Measurements from ENCODE around the gene ADA.

ADA gene

DNA sequence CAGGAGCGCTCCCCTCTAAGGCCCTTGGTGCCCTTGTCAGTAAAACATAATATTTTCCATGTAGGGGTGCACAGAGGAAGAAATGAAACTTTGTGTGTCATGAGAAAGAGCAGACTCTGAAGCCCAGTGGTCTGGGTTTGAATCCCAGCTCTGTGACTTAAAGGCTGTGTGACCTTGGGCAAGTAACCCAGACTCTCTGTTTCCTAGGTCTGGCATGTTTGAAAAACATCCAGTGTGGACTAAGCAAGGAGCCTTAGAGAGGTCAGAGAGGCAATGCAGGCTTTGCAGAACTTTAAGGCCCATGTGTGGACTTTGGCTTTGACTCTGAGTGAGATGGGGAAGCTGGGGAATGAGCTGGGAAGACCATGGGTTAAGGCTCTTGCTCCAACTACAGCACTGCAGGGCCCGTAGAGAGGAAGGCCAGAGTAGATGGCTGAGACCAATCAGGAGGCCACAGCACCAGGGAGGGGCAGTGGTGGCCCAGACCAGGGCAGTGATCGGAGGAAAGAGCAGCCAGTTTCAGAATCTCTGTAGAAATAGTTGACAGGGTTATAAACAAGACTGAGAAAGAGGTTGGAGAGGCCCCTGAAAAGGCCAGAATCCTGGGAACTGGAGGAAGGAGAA, 18.2 kb downstream of the ADA start:
- Histone ChIP-seq H3K9ac (ENCODE audit: low read depth, low read length) (no peak overlapping the region), H3K27ac (ENCODE audit: low read depth, low read length) (no peak overlapping the region), H3K4me1 (ENCODE audit: control insufficient read depth, insufficient read depth, low read length) (no peaks in the 10 kb centered on the region), H3K9me3 (ENCODE audit: control insufficient read depth, insufficient read depth, low read length) (no peaks in the 10 kb centered on the region), H3K4me3 (ENCODE audit: low read depth, low read length) (no peak overlapping the region), H3K36me3 (ENCODE audit: control insufficient read depth, insufficient read depth, low read length) (peaks cover 5% of the 10 kb centered on the region; the same call in 1 of the 2 replicates), H3K27me3 (ENCODE audit: control insufficient read depth, insufficient read depth, low read length) (no peaks in the 10 kb centered on the region)

DNA sequence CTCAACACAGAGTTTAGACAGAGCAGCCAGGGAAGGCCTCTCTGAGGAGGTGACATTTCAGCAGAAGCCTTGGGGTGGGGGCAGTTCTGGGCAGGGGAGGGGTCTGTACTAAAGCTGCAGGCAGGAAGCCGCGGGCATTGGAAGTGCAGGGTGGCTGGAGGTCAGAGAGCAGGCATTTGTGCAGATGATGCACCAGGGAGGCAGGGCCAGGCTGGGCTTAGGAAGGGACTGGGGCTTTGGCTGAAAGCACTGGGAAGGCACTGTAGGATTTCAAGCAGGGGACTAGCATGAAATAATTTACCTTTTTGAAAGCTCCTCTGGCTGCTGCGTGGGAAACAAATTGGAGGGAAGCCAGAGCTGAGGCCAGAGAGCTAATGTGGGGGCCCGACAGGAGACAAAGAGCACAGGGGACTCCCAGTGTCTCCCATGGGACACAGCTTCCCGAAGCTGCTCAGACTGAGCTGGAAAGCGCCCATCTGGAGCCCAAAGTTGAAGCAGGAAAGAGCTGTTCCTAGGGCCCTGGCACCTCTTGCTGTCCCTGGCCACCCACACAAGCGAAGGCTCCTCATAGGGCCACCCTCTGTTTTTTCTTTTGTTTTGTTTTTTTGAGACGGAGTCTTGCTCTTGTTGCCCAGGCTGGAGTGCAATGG, 19.3 kb downstream of the ADA start:
- no peak overlapping the region for H3K9ac ChIP-seq (ENCODE audit: low read depth, low read length)
- H3K4me3 ChIP-seq (ENCODE audit: low read depth, low read length): no peak overlapping the region
- H3K27ac ChIP-seq (ENCODE audit: low read depth, low read length): no peak overlapping the region

DNA sequence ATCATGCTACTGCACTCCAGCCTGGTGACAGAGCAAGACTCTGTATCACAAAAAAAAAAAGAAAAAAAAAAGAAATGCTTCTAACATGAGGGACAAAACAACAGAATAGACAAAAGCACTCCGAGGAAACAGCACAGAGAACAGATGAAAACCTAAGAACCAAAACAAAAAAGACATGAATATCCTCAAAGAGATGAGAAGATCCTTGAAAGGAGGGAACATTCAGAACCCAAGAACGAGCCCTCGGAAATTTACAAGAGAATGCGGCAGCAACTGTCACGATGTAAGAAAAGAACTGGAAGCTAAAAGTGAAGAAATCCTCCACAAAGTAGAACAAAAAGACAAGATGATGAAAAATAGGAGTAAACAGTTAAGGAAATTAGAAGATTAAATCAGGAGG, 21.2 kb downstream of the ADA start:
- Histone ChIP-seq H3K27ac (ENCODE audit: low read depth, low read length) (no peak overlapping the region), H3K9me3 (ENCODE audit: control insufficient read depth, insufficient read depth, low read length) (no peaks in the 10 kb centered on the region), H3K36me3 (ENCODE audit: control insufficient read depth, insufficient read depth, low read length) (peaks cover 5% of the 10 kb centered on the region; the same call in 1 of the 2 replicates), H3K4me1 (ENCODE audit: control insufficient read depth, insufficient read depth, low read length) (no peaks in the 10 kb centered on the region), H3K4me3 (ENCODE audit: low read depth, low read length) (no peak overlapping the region), H3K9ac (ENCODE audit: low read depth, low read length) (no peak overlapping the region), H3K27me3 (ENCODE audit: control insufficient read depth, insufficient read depth, low read length) (no peaks in the 10 kb centered on the region)

More for the DNA sequence above, 19.3 kb downstream of the ADA start:
- H3K4me1 ChIP-seq (ENCODE audit: control insufficient read depth, insufficient read depth, low read length): no peaks in the 10 kb centered on the region
- peaks cover 5% of the 10 kb centered on the region; the same call in 1 of the 2 replicates for H3K36me3 ChIP-seq (ENCODE audit: control insufficient read depth, insufficient read depth, low read length)
- H3K27me3 ChIP-seq (ENCODE audit: control insufficient read depth, insufficient read depth, low read length): no peaks in the 10 kb centered on the region
- no peaks in the 10 kb centered on the region for H3K9me3 ChIP-seq (ENCODE audit: control insufficient read depth, insufficient read depth, low read length)

DNA sequence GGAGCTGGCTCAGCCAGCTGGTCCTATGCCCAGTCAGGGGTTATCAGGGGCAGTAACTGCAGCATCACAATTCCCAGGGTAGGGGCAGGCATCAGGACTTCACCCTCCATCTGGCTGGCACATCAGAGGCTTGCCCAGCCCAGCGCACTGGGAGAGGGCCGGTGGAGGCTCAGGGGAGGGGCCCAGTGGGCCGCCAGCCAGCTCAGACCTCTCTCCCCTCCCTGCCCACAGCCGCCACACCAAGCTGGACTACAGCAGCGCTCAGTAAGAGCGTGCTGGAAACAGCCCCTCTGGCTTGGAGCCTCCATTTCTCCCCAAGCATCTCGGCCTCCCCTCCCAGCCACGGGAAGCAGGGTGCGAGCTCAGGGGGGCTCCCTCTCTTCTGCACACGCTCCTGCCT, 22.0 kb downstream of the ADA start:
- Histone ChIP-seq H3K9ac (ENCODE audit: low read depth, low read length) (no peak overlapping the region), H3K4me3 (ENCODE audit: low read depth, low read length) (no peak overlapping the region), H3K27ac (ENCODE audit: low read depth, low read length) (no peak overlapping the region), H3K4me1 (ENCODE audit: control insufficient read depth, insufficient read depth, low read length) (no peaks in the 10 kb centered on the region), H3K27me3 (ENCODE audit: control insufficient read depth, insufficient read depth, low read length) (no peaks in the 10 kb centered on the region), H3K36me3 (ENCODE audit: control insufficient read depth, insufficient read depth, low read length) (peaks cover 8% of the 10 kb centered on the region; the same call in 1 of the 2 replicates), H3K9me3 (ENCODE audit: control insufficient read depth, insufficient read depth, low read length) (no peaks in the 10 kb centered on the region)

DNA sequence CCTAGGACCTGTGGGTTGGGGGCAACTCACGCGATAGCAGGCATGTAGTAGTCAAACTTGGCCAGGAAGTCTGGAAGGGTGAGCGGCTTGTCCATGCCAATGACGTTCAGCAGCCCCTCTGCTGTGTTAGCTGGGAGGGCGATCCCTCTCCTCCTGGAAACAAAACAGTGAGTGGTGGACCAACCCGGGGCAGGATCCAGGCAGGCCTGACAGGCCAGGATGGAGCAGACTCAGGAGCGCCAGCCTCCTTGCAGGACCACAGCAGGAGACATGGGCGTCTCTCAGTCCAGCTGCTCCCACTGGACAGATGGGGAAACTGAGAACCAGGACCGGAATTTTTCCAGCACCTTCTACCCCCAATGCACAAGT, 22.5 kb downstream of the ADA start:
- Histone ChIP-seq H3K4me1 (ENCODE audit: control insufficient read depth, insufficient read depth, low read length) (no peaks in the 10 kb centered on the region), H3K27ac (ENCODE audit: low read depth, low read length) (no peak overlapping the region), H3K4me3 (ENCODE audit: low read depth, low read length) (no peak overlapping the region), H3K9ac (ENCODE audit: low read depth, low read length) (no peak overlapping the region), H3K36me3 (ENCODE audit: control insufficient read depth, insufficient read depth, low read length) (0 out of 2 replicates have a peak, but pooled peaks cover 6% of the 10 kb centered on the region), H3K9me3 (ENCODE audit: control insufficient read depth, insufficient read depth, low read length) (no peaks in the 10 kb centered on the region), H3K27me3 (ENCODE audit: control insufficient read depth, insufficient read depth, low read length) (no peaks in the 10 kb centered on the region)

DNA sequence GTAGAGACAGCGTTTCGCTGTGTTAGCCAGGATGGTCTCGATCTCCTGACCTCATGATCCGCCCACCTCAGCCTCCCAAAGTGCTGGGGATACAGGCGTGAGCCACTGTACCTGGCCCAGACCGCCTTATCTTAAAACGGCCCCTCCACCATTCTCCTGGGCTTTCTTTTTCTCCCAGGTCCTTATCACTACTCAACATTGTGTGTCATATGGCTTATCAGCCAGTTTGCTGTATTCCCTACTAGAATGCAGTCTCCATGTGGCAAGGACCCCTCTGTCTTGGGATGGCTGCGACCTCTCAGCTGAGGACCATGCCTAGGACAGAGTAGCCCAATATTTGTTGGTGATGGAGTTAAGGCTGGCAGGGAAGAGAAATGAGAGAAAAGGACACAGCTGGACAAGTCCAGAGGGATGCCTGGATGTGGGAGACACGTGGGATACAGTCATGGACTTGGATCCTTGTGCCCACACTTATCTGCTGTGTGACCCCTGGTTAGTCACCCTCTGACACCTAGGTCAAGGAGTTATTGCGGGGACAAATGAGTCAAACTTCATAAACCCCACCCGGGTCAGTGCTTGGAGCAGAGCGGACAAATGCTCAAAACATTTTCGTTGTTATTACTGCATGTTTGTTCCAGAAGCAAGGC, 24.0 kb downstream of the ADA start:
- no peaks in the 10 kb centered on the region; the same call in 1 of the 2 replicates for H3K27me3 ChIP-seq (ENCODE audit: control insufficient read depth, insufficient read depth, low read length)
- no peak overlapping the region for H3K4me3 ChIP-seq (ENCODE audit: low read depth, low read length)
- 0 out of 2 replicates have a peak, but pooled peaks cover 6% of the 10 kb centered on the region for H3K36me3 ChIP-seq (ENCODE audit: control insufficient read depth, insufficient read depth, low read length)
- no peaks in the 10 kb centered on the region for H3K9me3 ChIP-seq (ENCODE audit: control insufficient read depth, insufficient read depth, low read length)
- H3K27ac ChIP-seq (ENCODE audit: low read depth, low read length): no peak overlapping the region
- H3K9ac ChIP-seq (ENCODE audit: low read depth, low read length): no peak overlapping the region
- no peaks in the 10 kb centered on the region for H3K4me1 ChIP-seq (ENCODE audit: control insufficient read depth, insufficient read depth, low read length)

DNA sequence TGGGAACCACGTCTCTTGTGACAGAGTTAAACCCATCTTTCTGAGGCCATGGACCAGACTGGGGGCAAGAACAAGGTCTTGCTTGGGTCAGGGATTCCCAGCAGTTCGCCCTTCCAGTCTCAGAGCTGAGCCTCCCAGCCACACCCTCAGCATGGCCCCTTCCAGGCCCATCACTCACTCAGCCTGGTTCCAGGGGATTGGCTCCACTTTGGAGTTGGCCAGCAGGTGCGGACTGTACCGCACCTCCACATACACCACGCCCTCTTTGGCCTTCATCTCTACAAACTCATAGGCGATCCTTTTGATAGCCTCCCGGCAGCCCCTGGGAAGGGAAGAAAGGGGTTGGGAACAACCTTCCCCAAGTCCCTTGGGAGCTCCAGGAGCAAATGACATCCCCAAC, 25.2 kb downstream of the ADA start:
- Histone ChIP-seq H3K9me3 (ENCODE audit: control insufficient read depth, insufficient read depth, low read length) (no peaks in the 10 kb centered on the region), H3K27me3 (ENCODE audit: control insufficient read depth, insufficient read depth, low read length) (peaks cover 3% of the 10 kb centered on the region; the same call in 1 of the 2 replicates), H3K9ac (ENCODE audit: low read depth, low read length) (no peak overlapping the region), H3K36me3 (ENCODE audit: control insufficient read depth, insufficient read depth, low read length) (0 out of 2 replicates have a peak, but pooled peaks cover 6% of the 10 kb centered on the region), H3K4me3 (ENCODE audit: low read depth, low read length) (no peak overlapping the region), H3K4me1 (ENCODE audit: control insufficient read depth, insufficient read depth, low read length) (no peaks in the 10 kb centered on the region), H3K27ac (ENCODE audit: low read depth, low read length) (no peak overlapping the region)

DNA sequence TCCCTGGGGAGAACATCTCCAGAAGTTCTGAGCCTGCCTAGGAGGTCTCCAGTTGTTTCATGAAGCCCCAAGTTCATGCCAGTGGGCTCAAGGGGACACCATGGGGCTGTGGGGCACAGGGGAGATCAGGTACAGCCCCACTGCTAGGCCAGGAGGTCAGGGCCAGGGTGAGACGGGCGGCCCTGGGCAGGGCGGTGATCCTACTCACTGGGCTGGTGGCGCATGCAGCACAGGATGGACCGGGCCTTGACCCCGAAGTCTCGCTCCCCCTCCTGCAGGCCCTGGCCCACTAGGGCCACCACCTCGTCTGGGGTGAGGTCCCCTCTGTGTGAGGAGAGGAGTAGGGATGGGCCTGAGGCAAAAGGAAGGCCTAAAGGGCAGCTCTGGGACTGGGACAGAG, 26.1 kb downstream of the ADA start:
- Histone ChIP-seq H3K27ac (ENCODE audit: low read depth, low read length) (no peak overlapping the region), H3K4me1 (ENCODE audit: control insufficient read depth, insufficient read depth, low read length) (no peaks in the 10 kb centered on the region), H3K4me3 (ENCODE audit: low read depth, low read length) (no peak overlapping the region), H3K9me3 (ENCODE audit: control insufficient read depth, insufficient read depth, low read length) (no peaks in the 10 kb centered on the region), H3K27me3 (ENCODE audit: control insufficient read depth, insufficient read depth, low read length) (peaks cover 12% of the 10 kb centered on the region), H3K9ac (ENCODE audit: low read depth, low read length) (no peak overlapping the region), H3K36me3 (ENCODE audit: control insufficient read depth, insufficient read depth, low read length) (0 out of 2 replicates have a peak, but pooled peaks cover 10% of the 10 kb centered on the region)

DNA sequence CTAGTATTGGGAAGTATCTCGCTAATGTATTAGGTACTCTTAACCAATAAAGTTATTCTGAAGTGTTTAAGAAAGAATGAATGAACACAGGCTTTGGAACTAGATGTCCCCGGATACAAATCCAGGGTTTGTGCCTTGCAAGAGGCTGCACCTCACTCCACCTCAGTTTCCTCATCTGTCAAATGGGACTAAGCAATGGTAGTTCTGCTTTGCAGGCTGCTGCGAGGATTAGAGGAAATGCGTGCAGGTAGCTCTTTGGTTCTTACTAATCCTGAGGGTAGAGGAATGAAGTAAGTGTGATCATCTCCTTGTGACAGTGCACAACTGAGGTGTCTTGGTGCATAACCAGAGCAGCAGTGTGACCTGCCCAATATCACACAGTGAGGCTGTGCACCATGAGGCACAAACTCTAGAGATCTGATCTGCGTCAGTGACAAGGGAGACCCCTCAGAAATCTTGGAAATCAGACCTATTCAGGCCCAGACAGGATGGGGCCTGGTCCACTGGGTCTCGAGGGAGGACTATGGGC, 26.7 kb downstream of the ADA start:
- H3K9me3 ChIP-seq (ENCODE audit: control insufficient read depth, insufficient read depth, low read length): no peaks in the 10 kb centered on the region
- H3K9ac ChIP-seq (ENCODE audit: low read depth, low read length): no peak overlapping the region
- H3K4me3 ChIP-seq (ENCODE audit: low read depth, low read length): no peak overlapping the region
- H3K27me3 ChIP-seq (ENCODE audit: control insufficient read depth, insufficient read depth, low read length): peaks cover 18% of the 10 kb centered on the region
- H3K36me3 ChIP-seq (ENCODE audit: control insufficient read depth, insufficient read depth, low read length): 0 out of 2 replicates have a peak, but pooled peaks cover 13% of the 10 kb centered on the region
- no peaks in the 10 kb centered on the region for H3K4me1 ChIP-seq (ENCODE audit: control insufficient read depth, insufficient read depth, low read length)
- H3K27ac ChIP-seq (ENCODE audit: low read depth, low read length): no peak overlapping the region

DNA sequence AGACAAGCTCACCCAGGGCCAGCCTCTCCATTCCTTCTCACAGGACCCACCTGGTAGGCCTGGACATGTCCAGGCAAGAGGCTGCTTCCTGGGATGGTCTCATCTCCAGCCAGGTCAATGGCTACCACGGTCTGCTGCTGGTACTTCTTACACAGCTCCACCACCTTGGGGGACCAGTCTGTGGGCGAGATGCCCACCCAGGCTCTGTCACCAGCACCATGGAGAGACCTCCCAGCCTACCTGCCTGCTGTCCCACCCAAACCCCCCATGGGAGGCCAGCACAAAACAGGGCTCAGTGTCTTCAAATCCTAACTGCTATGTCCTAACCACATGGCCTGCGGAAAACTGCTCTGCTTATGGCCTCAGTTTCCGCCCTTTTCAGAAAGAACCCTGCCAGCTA, 27.3 kb downstream of the ADA start:
- H3K9me3 ChIP-seq (ENCODE audit: control insufficient read depth, insufficient read depth, low read length): no peaks in the 10 kb centered on the region
- no peak overlapping the region for H3K9ac ChIP-seq (ENCODE audit: low read depth, low read length)
- no peaks in the 10 kb centered on the region for H3K4me1 ChIP-seq (ENCODE audit: control insufficient read depth, insufficient read depth, low read length)
- no peak overlapping the region for H3K27ac ChIP-seq (ENCODE audit: low read depth, low read length)
- H3K27me3 ChIP-seq (ENCODE audit: control insufficient read depth, insufficient read depth, low read length): peaks cover 25% of the 10 kb centered on the region
- no peak overlapping the region for H3K4me3 ChIP-seq (ENCODE audit: low read depth, low read length)
- peaks cover 17% of the 10 kb centered on the region for H3K36me3 ChIP-seq (ENCODE audit: control insufficient read depth, insufficient read depth, low read length)

Data from HUES48 (cell line).